Globus pallidus (tissue), 1 donor: ENCODE measurements around the gene AGAP3.

ENCODE experiments used
- DNase-seq: peaks from one replicate; pipeline ENCODE4 v3.0.0-alpha.2; 2015; ENCODE audit warnings: low spot score

The AGAP3 gene

DNA sequence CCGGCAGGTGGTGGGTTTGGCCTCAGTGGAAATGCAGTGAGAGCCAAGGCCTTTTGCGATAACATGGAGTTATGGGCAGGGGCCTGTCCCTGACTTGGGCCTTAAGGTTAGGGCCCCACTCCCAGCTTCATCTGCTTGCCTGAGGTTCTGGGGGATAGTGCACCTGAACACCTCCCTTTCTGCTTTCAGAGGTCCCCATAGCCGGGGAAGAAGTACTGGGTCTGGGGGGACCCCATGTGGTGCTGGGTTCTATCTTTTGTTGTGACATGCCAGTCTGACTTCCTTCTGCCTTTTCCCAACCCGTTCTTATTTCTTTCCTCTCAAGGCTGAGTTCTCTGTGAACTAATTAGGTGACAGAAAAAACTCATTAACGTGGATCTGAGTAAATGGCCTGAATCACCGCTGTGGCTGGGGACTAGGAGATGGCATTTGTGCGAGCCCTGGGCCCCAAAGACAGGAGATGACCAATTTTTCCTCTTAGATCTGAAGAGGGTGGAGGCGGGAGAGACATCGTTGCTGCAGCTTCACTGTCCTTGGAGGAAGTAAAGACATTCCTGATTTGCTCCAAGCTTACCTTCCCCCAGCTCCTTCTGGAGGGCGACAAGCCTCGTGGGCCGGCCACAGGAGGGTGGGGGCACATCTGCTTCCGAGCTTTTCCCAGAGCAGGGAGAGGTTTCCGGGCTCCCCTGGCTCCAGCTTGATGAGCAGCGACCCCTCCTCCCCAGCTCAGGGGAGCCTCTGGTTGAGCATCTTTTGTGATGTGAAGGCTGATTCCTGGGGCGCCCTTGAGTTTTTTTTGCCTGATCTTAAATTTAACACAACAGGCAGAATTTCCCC lies 2.0 kb downstream of the AGAP3 start:
- DNase-seq = no peak

DNA sequence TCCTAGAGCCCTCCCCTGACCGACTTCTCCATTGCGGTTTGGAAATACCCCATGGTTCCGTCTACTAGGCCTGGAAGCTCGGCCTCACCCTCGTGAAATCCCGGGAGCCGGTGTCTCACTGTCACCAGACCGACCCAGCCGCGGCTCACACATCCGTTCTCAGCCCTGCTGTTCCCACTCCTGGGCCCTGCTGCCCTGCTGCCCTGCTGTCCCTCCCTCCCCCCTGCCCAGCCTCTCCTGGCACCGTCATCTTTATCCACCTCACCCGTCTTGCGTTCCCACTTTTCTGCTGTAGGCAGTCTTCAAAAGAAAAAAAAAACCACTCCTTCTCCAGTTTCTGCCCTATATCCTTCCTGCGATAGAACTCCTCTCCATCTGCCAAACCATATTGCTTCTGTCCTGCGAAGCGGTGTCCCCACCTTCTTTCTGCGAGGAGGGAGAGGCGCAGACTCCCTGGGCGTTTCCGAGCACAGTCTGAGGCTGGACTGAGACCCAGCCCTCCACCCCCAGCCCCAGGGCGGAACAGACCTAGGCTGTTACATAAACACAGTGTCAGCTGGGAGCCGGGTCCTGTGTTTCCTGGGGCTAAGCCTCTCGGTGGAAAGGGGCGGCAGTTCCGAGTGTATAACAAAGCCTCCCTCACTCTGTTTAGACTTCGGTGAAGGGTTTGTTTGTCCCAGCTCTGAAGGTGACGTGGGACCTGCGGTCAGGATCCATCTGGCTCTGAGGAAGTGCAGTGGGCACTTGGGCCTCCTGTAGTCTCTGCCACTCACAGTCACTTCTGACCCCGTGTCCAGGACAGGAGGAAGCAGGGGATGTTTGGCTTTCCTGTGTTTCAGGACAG lies 2.8 kb downstream of the AGAP3 start:
- no peak for DNase-seq

DNA sequence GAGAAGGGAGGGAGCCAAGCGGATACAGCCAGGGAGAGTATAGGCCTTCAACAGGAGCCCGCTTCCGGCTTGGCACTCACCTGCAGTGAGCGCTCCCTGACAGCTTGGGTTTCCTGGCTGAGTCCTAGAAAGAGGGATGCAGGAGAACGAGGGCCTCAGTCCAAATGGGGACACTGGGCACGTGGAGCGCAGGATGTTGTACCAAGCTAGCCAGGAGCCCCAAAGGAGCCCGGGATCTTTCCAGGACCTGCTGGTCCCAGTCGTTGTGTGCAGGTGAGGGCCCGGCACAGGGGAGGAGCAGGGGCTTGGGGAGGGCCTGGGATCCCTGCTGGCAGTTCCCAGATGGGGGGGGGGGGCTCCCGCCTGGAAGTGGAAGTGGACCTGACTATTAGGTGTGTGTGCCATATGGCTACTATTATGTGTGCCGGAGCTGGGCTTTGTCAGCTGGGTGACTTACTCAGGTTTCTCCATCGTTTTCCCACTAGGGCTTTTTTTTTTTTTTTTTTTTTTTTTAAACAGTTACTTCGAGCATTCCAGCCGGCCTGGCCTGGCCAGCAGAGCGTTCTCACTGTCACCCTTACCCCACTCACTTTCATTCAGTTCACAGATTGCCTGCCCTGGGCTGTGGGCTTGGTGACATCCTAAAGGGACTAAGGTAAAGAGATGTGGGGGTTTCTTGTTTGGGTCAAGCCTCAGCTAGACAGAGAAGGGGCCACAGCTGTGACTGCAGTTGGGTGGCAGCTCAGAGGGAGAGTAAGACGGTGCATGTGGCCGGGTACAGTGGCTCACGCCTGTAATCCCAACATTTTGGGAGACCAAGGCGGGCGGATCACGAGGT lies 3.8 kb downstream of the AGAP3 start:
- DNase-seq = no peak

DNA sequence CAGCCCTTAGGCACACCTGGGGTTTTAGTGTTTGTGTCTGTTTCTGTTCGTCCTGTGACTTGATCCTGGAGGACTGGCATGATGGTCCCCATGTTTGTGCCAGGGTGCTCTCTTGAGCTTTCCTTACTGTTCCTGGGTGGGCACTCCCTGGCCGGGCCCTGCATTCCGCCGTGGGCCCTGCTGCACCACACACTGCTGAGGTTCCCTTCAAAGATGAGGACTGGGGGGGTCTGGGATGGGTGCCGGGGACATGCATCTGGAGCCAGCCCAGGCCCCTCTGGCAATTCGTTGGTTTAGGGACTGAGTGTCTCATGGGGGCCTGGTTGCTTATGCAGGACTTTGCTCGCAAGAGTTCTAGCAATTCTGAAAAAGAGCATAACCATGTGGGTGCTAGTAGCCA lies 4.7 kb downstream of the AGAP3 start:
- no peak for DNase-seq

DNA sequence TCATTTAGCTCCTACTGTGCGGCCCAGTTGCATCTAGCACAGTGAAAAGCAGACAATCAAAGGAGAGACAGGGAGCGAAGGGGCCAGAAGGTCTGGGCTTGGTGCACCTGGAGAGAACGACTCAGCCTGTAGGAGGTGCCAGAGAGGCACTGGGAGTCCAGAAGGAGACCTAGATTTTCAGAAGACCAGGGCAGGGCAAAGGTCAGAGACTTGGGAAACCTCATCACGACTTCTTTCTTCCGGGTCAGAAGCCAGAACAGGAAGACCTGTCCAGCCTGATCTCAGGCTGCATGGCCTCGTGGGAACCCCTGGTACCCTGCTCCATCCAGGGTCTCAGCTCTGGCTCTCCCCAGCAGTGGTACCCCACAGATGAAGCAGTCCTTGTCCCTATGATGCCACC lies 5.2 kb downstream of the AGAP3 start:
- no peak for DNase-seq

DNA sequence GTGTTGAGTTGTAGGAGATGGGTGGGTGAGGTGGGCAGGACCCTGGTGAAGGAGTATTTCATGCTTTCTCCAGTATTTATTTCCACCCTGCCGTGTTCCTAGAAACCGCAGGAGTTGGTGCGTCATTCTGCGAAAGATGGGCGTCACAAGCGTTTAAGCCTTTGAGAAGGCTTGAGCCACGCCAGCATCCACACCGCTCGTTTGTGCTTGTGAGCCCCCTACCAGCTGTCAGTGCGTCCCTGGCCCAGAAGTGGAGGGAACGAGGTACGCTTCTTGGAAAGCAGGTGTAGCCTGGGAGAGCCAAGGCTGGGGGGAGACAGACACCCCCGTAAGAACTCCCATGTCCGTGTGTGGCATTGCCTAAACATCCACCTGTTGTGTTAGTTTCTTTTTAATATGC lies 5.7 kb downstream of the AGAP3 start:
- DNase-seq = no peak

DNA sequence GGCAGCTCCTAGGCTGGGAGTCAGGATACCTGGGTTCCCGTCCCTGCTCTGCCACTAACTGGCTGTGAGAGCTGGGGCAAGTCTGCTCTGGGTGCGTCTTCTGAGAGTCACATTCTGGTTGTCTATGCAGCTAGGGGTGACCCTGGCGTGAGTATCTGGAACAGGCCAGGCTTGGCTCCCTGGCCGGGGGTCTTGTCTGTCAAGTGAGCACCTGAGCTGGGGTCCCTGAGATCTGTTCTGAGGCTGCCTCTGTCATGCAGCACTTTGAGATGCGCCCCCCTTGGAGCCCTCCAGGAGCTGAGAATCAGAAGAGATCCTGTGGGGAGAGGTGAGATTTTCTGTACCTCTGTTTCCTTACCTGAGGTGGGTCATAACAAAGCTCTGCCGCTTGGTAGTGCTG lies 7.5 kb downstream of the AGAP3 start:
- no peak for DNase-seq

DNA sequence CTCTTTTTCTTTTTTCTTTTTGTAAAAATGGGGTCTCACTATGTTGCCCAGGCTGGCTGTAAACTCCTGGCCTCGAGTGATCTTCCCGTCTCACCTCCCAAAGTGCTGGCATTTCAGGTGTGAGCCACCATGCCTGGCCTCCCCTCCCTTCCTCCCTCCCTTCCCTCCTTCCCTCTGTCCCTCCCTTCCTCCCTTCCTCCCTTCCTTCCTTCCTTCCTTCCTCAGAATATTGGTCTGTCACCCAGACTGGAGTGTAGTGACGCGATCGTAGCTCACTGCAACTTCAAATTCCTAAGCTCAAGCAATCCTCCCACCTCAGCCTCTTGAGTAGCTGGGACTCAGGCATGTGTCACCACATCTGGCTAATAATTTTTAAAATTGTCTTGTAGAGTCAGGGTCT lies 8.4 kb downstream of the AGAP3 start:
- DNase-seq = no peak

DNA sequence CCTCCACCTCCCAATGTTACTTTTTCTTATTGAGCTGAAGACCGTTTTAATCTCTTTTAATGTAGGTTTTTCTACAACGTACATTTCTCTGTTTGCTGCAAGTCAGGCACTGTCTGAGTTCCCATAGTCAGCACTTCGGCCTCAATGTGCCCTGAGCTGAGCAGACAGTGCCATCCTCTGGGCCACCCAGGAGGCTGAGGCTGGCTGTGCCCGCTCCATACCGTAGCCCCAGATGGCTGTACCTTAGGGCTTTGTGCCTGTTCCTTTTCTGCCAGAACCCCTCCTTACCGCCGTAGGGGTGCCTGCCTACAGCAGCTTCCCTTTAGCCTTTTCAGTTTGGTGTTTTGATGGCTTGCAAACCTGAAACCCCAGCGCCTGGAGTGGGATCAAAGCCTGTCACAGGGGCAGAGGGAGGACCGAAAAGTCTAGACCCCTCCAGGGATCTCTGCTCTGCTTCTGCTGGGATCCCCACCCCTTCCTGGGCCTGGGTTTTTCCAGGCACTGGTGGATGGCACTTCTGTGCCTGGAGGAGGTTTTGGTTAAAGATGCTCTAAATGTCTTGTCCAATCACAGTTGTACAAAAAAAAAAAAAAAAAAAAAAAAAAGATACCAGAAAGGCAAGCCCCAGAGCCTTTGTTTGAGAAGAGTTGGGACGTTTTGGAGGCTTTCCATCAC lies 9.0 kb downstream of the AGAP3 start:
- no peak for DNase-seq

DNA sequence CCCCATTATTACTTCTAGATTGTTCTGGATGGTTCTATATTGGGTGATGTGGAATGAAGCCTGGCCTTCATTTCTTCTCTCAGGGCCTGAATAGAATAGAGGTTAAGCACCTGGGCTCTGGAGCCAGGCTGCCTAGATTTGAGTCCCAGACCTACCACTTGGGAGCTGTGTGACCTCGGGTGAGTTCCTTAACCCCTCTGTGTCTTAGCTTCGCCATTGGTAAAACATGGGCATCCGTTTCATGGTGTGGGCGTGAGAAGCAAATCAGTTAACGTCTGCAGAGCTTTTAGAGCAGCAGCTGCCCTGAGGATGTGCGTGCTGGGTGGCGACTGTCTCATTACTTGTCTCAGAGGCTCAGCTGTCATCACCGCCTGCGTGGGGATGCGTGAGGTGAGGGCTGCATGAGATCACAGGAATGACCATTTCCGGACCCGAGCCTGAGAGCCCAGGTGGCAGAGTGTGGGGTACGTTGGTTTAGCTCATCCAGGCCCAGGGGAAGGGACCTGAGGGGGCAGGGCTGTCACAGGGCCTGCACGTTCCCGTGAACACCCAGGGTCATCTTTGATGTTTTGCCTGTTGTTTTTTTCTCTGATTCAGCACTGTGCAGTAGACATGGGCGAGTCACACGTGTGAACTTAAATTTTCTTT lies 9.7 kb downstream of the AGAP3 start:
- no peak for DNase-seq

DNA sequence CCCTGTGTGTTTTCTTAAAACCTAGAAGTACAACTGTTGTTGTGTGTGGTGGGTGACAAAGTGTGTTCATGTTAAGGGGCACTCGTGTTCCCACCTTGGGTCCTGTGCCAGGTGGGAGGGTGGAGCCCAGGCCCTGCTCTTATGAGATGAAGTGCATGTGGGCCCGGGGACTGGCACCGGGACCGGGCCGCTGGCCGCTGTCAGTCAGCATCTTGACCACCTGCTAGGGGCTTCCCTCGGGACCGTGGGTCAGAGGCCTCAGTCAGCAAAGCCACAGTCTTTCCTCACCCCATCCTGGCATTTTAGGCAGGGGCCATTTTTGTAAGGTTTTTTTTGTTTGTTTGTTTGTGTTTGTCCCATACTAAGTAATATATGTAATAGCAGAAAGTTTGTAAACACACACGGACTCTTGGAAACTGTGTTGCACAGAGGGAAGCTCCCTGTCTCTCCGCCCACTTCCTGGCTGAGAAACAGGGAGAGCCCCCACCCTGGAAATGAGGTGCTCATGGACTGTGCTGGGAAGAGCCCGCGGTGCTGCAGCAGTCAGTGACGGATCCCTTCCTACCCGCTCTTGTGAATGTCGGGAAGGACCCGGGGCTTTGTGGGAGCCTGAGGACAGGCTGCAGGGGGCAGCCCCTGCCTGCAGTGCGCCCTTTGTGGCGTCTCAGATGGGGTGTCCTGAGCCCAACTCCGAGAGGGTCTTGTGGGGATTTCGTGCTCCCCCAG lies 13.4 kb downstream of the AGAP3 start:
- DNase-seq = no peak

DNA sequence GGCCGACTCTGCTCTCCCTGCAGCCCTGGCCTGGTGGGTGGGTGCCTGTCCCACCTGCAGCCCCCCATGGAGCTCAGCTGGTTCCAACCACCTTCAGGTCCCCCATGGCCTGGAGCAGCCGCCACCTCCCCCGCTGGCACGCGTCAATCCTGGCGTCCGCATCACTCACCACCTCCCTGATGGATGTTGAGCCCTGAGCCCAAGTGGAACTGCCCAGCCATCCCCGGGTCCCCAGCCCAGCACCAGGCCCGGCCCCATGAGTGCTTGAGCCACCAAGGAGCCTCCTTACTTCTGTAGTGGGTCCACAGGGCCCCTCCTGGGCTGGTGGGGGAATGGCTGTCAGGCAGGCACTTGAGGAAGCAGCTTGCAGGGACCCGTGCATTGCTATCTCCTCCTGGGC lies 14.6 kb downstream of the AGAP3 start:
- DNase-seq = no peak

DNA sequence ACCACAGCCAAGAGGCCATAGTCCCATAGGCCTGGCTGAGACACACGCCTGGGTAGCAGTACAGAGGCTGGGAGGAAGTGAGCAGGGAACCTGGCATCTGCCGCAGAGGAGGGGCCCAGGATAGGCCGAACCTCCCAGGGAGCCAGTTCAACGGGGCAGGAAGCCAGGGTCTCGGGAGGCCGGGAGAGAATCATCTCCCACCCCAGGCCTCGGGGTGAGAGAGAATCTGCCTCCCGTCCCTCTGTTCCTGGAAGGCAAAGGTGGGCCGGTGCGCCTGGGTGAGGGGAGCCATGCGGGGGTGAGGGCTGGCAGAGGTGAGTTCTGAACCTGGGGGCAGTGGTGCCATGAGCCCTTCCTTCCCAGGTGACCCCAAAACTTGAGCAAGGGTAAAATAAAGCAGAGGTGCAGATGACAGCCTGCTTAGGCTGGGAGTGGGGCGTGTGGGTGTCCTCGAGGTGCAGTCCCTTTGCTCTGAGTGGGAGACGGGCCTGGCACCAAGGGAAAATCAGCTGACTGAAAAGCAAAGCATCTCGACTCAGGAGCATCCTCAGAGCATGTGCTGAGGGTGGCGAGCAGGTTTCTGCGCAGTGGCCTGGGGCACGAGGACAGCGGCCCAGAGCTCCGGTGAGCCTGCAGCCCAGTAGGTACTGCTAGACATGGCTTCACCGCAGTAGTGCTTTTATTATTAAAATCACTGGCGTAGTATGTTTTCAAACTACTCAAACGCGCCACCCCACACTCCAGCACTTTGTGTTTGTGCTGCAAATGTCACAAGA lies 15.5 kb downstream of the AGAP3 start:
- no peak for DNase-seq

DNA sequence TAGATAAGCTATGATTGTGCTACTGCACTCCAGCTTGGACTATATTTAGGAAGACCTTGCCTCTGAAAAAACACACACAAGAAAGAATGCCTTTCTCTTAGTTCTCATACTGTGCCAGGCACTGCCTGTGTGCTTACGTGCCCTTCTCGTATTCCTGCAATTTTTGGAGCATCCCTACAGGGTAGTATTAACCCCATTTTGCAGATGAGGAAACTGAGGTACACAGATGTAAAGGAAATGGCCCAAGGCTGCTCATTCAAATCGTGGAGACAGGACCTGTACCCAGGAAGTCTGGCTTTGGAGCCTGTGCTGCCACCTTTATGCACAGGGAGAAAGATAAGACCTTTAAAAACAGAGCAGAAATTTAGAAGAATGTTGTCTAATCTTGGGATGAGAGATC lies 16.7 kb downstream of the AGAP3 start:
- no peak for DNase-seq

DNA sequence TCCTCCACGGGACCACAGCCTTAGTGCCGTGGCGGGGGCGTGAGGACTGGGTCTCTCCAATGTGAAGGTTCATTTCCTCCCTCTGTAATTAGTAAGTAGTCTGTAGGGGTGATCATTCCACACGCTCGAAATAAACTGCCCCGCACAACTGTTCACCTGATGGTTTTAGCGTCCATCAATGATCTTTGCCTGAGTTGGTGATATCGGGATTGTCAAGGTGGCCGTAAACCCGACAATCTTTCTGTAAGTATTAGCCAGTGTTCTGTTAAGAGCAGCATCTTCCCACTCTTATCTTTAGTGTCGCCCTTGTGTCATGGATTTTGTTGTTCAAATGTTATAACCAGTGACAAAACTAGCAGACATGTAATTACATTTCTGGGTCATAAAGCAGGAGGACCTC lies 17.7 kb downstream of the AGAP3 start:
- no peak for DNase-seq

DNA sequence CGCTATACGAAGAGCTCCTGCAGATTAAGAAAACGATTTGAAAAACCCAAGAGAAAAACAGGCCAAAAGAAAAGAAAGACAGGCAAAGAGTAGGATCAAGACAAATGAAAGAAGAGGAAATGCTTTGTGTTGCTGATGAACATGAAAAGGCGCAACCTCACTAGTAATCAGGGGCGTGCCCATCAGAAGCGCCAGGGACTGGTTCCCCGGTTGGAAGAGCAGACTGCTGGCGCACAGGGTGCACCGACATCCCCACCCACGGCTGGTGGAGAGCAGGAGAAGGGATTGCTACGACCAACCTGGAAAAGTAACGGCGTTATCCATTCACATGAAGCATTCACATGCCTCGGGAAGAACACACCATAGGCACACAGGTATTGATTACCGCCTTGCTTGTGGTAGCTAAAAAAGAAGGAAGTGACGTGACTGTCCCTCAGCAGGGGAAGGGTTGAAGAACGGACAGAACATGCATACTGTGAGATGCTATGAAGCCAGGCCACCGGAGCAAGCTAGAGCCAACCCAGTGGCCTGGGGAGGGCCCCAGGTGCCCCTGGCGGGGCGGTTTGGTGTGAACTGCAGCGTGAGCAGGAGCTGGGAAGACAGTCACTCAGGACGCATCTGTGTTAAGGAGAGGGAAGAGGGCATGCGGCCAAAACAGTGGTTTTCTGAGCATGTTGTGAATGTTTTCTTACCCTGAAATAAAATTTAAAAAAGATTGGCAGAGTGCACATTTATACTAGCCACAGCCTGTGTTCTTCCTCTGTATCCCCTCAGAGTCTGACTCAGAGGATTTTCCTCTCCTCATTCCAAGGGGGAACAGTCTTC lies 18.3 kb downstream of the AGAP3 start:
- no peak for DNase-seq

DNA sequence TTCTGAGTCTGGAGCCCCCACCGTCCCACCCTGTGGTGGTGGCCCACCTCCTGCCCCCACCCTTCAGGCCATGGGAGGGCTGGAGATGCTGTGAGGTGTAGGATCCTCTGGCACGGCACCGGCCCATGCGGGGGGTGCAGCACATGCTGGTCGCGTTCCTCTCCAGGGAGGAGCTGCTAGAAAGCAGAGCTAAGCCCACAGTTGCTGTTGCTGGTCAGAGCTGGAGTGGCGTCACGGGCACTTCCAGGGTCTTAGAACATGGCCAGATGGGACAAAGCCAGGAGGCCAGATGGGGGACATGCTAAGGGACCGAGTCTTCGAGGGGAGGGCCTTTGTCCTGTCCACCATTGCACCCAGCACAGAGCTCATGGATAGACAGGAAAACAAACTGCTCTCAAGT lies 21.6 kb downstream of the AGAP3 start:
- no peak for DNase-seq

DNA sequence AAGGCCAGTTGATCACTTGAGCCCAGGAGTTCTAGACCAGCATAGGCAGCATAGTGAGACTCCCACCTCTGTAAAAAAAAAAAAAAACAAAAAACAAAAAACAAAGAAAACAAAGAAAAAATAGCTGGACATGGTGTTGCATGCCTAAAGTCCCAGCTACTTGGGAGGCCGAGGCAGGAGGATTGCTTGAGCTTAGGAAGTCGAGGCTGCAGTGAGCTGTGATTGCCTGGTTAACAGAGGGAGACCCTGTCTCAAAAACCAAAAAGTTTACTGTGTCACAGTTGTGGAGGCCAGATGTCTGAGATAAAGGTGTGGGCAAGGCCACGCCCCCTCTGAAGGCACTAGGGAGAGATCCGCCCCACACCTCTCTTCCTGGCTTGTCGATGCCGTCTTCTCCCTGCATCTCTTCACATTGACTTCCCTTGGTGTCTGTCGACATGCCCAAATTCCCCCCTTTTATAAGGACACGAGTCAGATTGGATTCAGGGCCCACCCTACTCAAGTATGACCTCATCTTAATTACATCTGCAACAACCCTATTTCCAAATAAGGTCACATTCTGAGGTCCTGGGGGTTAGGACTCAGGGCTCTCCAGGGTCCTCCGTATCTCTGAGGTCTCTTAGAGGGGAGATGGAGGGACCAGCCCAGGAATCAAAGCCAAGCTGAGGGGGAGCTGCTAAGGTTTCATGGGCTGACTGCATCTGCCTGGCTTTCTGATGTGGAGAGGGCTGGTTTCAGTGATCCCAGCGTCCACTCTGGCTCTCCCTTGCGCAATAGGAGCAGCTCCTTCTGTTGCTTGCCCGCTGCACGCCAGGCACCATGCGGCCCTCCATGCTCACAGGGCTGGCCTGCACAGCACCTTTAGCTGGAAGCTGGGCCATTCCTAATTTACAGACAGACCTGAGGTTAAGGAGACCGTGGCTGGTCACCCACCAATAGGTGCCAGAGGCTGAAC lies 23.1 kb downstream of the AGAP3 start:
- no peak for DNase-seq
